COLO668 (cell line): Measurements from ENCODE around the gene ZNF594.
"Not testable (repeated sequence)": the region's sequence is repeated elsewhere in the genome, so short reads cannot be mapped to it uniquely, and the experiment has no call there.

Source experiments
- DNase-seq: peaks from one replicate; lab custom pipeline; 2025; ENCODE audit not compliant: unreplicated experiment; lab: John Stamatoyannopoulos, UW

The ZNF594 gene

DNA sequence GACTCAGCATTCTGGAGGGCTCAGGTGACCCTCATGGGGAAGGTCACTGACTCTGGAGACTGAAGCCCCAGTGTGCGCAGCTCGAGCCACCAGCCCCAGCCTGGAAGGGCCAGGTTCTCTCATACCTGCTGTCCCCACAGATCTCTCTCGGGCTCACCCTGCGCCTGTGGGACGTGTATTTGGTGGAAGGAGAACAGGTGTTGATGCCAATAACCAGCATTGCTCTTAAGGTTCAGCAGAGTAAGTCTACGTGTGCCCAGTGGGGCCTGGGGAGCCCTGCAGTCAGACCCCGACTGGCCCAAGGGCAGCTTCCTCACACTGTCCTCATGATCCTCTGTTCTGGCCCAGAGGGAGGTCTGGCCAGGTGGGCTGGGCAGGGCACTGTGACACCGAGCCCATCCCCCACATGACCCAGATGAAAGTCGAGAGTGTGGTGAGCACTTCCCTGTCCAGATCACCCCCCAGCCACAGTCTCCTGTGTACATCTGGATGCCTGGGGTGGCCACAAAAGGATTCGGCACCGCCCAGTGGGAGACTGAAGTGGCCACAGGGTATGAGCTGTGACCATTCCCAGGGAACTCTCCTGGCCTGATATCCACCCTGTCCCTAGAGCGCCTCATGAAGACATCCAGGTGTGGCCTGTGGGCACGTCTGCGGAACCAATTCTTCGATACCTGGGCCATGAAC is 54.0 kb downstream of the ZNF594 start:
- DNase-seq, result not testable (repeated sequence)

DNA sequence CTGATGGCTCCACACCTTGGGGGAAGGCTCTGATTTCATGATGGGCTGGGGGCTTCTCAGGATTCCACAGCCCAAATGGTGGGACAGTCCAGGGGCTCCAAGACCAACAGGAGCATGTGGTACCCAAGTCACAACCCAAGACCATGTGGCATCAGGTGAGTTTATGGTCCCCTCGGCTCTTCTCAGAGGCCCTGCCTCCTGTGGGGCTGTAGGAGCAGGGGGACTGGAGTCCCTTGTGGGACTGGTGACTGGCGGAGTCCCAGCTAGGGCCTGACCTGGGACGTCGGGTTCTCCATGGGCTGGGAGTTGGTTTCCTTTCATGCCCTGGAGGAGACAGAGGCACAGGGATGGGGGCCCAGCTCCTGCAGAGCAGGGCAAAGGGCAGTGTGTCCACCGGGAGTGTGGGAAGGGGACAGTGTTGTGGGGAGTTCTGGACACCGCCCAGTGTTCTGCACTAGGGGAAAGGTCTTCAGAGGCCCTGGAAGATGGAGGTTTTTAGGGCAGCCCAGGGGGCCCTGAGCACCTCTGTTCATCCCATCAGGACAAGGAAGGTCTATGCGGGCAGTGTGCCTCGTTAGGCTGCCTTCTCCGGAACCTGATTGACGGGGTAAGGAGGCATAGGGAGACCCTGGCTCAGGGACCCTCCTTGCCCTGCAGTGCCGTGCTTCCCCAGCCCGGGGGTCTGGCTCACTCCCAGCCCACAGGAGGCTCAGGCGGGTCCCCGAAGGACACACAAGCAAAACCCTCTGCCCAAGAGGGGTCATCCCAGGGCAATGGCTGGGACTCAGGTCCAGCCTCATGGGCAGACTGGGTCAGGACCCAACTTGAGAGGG is 54.9 kb downstream of the ZNF594 start:
- DNase-seq, result not testable (repeated sequence)

GRCh38 chr17:5135726-5136579 is 55.7 kb downstream of the ZNF594 start:
- peak; percentile 1 for DNase-seq

DNA sequence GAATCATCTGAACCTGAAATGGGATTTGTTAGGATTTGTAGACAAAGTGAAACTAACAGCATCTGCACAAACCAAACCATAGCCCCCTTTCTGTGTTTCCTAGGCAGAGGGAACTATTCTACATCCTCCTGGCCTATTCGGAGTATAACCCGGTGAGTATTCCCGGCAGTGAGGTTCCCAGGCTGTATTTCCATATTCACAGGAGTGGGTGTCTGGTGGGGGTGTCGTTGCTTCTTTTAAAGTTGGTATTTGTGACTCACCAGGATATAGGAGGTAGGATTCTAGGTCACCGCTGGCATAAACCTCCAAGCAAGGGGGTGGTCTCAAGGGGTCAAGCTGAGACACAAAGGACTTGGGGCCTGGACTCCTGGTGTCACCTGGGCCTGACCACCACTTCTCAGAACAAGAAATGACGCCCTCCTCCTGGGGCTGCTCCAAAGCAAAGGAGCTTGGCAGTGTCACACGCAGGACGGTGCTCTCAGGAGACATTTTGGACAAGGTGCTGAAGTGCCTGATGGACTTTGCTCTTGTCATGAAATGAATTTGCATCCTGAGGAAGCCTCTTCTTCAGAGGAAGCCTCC is 56.4 kb downstream of the ZNF594 start:
- not testable (repeated sequence) for DNase-seq

GRCh38 chr17:5134571-5134970 is 57.1 kb downstream of the ZNF594 start:
- DNase-seq, result not testable (repeated sequence)

GRCh38 chr17:5133961-5134360 is 57.7 kb downstream of the ZNF594 start:
- not testable (repeated sequence) for DNase-seq

DNA sequence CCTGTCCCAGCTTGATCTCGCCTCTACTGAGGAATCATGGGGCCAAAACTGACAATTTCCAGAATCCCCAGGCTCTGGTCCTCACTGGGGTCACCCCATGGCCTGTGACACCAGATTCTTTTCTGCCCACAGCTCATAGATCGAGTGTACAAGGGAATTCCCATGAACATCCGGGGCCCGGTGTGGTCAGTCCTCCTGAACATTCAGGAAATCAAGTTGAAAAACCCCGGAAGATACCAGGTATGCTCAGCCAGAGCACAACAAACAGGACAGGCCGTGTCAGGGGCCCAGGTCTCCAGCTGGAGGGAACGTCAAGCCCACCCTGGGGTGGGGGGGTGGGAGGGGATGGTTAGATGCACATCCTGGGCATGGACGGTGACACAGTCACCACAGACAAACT is 58.4 kb downstream of the ZNF594 start:
- DNase-seq, result no peak

DNA sequence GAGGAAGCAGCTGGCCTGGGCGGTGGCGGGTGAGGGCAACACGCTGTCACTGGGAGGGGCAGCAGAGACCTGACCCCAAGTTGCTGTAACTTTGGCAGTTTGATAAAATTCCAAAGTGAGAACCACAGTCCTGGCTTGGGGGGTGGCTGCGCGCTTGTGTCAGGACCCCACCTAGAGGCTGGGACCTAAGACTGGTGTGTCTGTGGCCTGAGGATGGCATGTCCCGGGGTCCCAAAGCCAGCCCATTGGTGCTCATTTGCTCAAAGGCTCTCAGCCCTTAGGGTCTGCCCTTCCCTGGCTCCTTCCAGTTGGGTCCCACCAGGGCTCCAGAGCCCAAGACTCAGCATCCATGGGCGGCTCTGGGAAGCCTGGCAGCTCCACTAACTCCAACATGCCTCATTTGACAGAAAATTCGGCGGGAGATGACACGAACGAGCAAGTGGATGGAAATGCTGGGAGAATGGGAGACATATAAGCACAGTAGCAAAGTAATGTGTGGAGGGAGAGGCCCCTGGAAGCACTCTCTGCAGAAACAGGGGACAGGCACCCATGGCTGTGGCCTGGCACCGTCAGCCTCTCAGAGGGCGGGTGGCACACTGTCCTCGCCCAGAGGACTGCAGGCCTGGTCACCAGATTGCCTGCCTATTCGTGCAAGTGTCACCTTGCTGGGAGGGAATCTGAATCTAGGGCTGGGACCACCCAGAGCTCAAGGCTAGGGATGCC is 59.0 kb downstream of the ZNF594 start:
- DNase-seq, result not testable (repeated sequence)

DNA sequence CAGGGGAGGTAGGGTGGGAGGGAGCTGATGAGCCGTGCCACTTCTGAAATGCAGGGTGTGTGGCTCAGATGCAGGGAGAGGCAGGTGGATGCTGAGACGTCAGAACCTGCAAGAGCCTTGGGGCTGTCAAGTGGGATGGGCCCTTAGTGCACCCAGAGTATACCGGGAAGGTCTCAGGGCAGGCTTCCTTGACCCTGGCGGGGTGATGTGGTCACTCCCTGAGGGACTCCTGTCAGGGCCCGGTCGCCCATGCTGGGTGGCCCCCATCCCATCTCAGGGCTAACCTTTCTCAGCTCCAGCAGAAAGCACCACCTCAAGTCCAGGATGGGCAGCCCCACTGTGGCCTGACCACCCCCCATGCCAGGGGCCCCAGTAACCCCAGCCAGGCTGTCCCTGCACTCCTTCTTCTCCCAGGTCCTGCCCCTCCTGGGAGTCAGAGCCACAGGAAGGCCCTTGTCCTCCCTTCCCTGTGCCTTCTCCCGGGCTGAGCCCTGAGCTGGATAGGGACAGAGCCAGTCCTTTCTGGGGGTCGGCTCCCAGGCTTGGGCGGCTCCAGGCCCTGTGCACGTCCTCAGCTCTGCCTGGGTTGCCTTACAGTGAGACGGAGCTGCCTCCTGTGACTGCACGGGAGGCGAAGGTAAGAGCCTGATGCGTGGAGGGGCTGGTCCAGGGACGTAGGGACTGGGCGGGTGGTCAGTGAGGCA is 59.7 kb downstream of the ZNF594 start:
- not testable (repeated sequence) for DNase-seq

GRCh38 chr17:5131146-5131715 is 60.4 kb downstream of the ZNF594 start:
- no peak for DNase-seq

DNA sequence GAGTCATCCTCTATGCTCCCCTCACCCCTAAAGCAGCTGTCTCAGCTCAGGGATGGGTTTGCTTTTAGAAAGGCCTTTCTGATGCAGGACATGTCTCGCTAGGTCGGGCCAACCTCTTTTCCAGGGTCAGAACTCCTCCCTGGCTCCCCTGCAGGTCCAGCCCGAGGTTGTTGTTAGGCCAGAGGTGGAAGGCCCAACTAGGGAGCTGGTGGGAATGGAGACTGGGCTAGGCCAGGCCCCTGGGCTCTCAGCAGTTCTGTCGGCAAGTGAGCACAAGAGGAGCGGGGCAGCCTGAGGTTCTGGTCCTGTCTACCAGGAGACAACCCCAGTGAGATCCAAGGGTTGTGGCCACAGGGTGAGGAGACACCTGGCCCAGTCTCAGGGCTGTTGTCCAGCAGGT is 61.0 kb downstream of the ZNF594 start:
- DNase-seq, result not testable (repeated sequence)

DNA sequence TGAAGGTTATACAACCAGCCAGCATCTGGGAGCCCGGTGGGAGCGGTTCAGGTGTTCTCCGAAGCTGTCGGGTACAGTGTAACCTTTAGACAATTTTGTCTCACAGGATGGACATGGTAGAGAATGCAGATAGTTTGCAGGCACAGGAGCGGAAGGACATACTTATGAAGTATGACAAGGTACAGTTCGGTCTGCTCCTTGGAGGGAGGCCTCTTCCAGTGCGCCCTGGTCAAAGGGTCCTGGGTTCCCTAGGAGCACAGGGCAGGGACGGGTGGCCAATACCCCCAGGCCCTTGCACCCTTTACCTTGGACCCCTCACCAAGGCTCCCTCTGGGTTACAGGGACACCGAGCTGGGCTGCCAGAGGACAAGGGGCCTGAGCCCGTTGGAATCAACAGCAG is 61.4 kb downstream of the ZNF594 start:
- not testable (repeated sequence) for DNase-seq

DNA sequence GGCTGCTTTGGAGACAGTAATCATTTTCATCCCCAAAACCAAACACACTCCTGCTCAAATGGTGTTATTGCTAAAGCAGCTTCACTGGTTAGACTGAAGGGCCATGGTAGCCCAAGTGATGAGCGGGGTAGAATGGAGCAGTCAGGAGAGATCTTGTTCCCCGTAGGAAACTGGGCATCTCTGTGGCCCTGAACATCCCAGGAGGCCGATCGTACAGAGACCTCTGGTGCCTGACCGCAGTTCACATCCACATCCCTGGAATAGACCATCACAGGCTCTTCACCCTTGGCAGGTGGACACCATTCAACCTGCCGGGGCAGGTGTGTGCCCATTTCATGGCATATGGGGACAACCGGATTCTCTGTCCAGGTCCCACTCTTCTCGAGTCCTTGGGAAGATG is 61.9 kb downstream of the ZNF594 start:
- not testable (repeated sequence) for DNase-seq
